IPS-11a (cell line): Measurements from ENCODE around the gene SLC35A1.

ENCODE experiments used
- H3K4me3 ChIP-seq: one replicate; pipeline ENCODE4 v1.5.1; 2013; ENCODE audit warnings: low read depth, low read length, control low read depth

SLC35A1 gene

GRCh38 chr6:87522686-87523085 lies 49.9 kb downstream of the SLC35A1 start:
- H3K4me3 ChIP-seq, result no peak overlapping the region

GRCh38 chr6:87529221-87529620 lies 56.4 kb downstream of the SLC35A1 start:
- no peak overlapping the region for H3K4me3 ChIP-seq

GRCh38 chr6:87534377-87535047 lies 61.7 kb downstream of the SLC35A1 start:
- no peak overlapping the region for H3K4me3 ChIP-seq

- no peak overlapping the region for H3K4me3 ChIP-seq
These were observed 65.9 kb downstream of the SLC35A1 start for GRCh38 chr6:87538510-87539260.

GRCh38 chr6:87539554-87539953 lies 66.8 kb downstream of the SLC35A1 start:
- H3K4me3 ChIP-seq, result no peak overlapping the region

GRCh38 chr6:87540539-87540938 lies 67.8 kb downstream of the SLC35A1 start:
- H3K4me3 ChIP-seq, result no peak overlapping the region

- H3K4me3 ChIP-seq, result no peak overlapping the region
These were observed 68.3 kb downstream of the SLC35A1 start for GRCh38 chr6:87541041-87541440.

- H3K4me3 ChIP-seq, result no peak overlapping the region
These were observed 69.0 kb downstream of the SLC35A1 start for GRCh38 chr6:87541744-87542143.

- H3K4me3 ChIP-seq, result no peak overlapping the region
These were observed 71.1 kb downstream of the SLC35A1 start for GRCh38 chr6:87543696-87544473.

GRCh38 chr6:87544474-87544735 lies 71.6 kb downstream of the SLC35A1 start:
- no peak overlapping the region for H3K4me3 ChIP-seq

GRCh38 chr6:87551799-87552198 lies 79.0 kb downstream of the SLC35A1 start:
- no peak overlapping the region for H3K4me3 ChIP-seq

GRCh38 chr6:87553159-87553765 lies 80.5 kb downstream of the SLC35A1 start:
- H3K4me3 ChIP-seq, result no peak overlapping the region

- H3K4me3 ChIP-seq, result no peak overlapping the region
These were observed 82.7 kb downstream of the SLC35A1 start for GRCh38 chr6:87555506-87555905.

GRCh38 chr6:87558446-87558845 lies 85.7 kb downstream of the SLC35A1 start:
- no peak overlapping the region for H3K4me3 ChIP-seq

GRCh38 chr6:87561017-87561416 lies 88.2 kb downstream of the SLC35A1 start:
- H3K4me3 ChIP-seq, result no peak overlapping the region
